ENCODE results near the gene PCIF1.

The PCIF1 gene

DNA sequence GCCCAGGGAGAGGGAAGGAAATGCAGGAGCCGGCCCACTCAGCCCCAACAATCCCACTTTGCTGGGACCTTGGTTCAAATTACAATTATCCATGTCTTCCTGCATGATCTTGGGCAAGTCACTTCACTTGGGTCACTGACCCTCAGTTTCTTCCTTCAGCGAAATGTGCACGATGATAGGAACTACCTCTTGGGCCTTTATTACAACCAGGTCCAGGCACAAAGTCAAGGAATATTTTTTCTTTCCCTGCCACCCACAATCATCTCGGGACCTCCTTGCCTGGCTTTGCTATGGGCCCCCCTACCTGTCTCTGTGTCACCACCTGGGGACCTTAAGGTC, 22.2 kb upstream of the PCIF1 start:
- Histone ChIP-seq H2AK5ac (ENCODE audit: low read depth, low read length) (no peak overlapping the region), H2BK5ac (ENCODE audit: low read length) (no peak overlapping the region), H3K79me1 (ENCODE audit: low read depth, low read length) (no peaks in the 10 kb centered on the region), H2BK120ac (ENCODE audit: low read depth, low read length) (no peak overlapping the region), H3K36me3 (replicated peaks in 1 of 2; ENCODE audit: control insufficient read depth in 2 of 2, insufficient read depth in 2 of 2, low read length in 2 of 2) (peaks cover 18 to 29% of the 10 kb centered on the region in 2 donors), H4K8ac (ENCODE audit: low read depth, low read length) (no peak overlapping the region), H3K4me2 (ENCODE audit: insufficient read depth, low read length, poor library complexity, severe bottlenecking) (peak overlapping the region; percentile 90), H2AFZ (ENCODE audit: low read length) (peak overlapping the region; percentile 92), H2BK12ac (ENCODE audit: low read length) (no peak overlapping the region), H3K9me3 (replicated peaks in 1 of 2; ENCODE audit: control insufficient read depth in 2 of 2, insufficient read depth in 1 of 2, low read depth in 1 of 2, low read length in 2 of 2) (no peaks in the 10 kb centered on the region), H3K4me3 (ENCODE audit: low read length in 2 of 2) (peak overlapping the region; percentile 54 to 68), H3K9ac (ENCODE audit: low read depth, low read length, poor library complexity) (no peak overlapping the region), H3K18ac (ENCODE audit: low read length) (peak overlapping the region; percentile 84), H3K27ac (replicated peaks; ENCODE audit: low read length) (no peak overlapping the region), H4K91ac (ENCODE audit: low read depth, low read length, poor library complexity) (no peak overlapping the region), H3K4ac (ENCODE audit: low read length) (no peak overlapping the region), H3K23ac (ENCODE audit: low read depth, low read length, poor library complexity) (no peak overlapping the region), H2BK15ac (ENCODE audit: low read length) (peak overlapping the region; percentile 20), H3K14ac (ENCODE audit: low read length) (no peak overlapping the region), H3K27me3 (ENCODE audit: control insufficient read depth in 3 of 3, insufficient read depth in 3 of 3, low read depth in 1 of 3, low read length in 3 of 3) (no peaks in the 10 kb centered on the region), H3K4me1 (ENCODE audit: control insufficient read depth in 2 of 2, insufficient read depth in 1 of 2, low read depth in 1 of 2, low read length in 2 of 2) (peaks cover 6 to 12% of the 10 kb centered on the region in 2 donors)
- DNase-seq (ENCODE audit: low spot score): no peak
- no CpG with 5 or more reads among the region's 4 CpGs for WGBS, 2 donors (ENCODE audit: extremely low coverage in 2 of 2, insufficient read length in 2 of 2, insufficient replicate concordance in 1 of 2)

DNA sequence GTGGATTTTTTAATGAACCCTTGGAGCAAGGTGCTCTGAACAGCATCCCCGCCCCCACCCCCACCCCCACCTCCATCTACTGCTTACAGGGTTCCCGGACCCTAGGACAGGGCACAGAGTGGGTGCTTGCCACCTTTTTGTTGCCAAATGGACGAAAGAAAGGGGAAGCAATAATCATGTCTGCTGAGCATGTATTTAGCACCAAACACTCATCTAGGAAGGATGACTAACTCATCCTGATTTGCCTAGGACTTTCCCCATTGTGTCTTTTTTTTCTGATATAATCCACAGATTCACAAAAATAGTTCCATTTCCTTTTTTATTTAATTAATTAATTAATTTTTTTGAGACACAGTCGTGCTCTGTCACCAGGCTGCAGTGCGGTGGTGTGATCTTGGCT, 21.4 kb upstream of the PCIF1 start:
- no peak for DNase-seq (ENCODE audit: low spot score)
- peaks cover 10 to 21% of the 10 kb centered on the region in 2 donors for H3K36me3 ChIP-seq (replicated peaks in 1 of 2; ENCODE audit: control insufficient read depth in 2 of 2, insufficient read depth in 2 of 2, low read length in 2 of 2)
- H2BK12ac ChIP-seq (ENCODE audit: low read length): no peak overlapping the region
- no peak overlapping the region for H2AFZ ChIP-seq (ENCODE audit: low read length)
- H4K8ac ChIP-seq (ENCODE audit: low read depth, low read length): no peak overlapping the region
- no CpG with 5 or more reads among the region's 5 CpGs for WGBS, 2 donors (ENCODE audit: extremely low coverage in 2 of 2, insufficient read length in 2 of 2, insufficient replicate concordance in 1 of 2)
- no peak overlapping the region for H2BK120ac ChIP-seq (ENCODE audit: low read depth, low read length)
- H3K9ac ChIP-seq (ENCODE audit: low read depth, low read length, poor library complexity): no peak overlapping the region
- H3K23ac ChIP-seq (ENCODE audit: low read depth, low read length, poor library complexity): no peak overlapping the region
- no peak overlapping the region for H3K4me2 ChIP-seq (ENCODE audit: insufficient read depth, low read length, poor library complexity, severe bottlenecking)
- peaks cover 6 to 12% of the 10 kb centered on the region in 2 donors for H3K4me1 ChIP-seq (ENCODE audit: control insufficient read depth in 2 of 2, insufficient read depth in 1 of 2, low read depth in 1 of 2, low read length in 2 of 2)
- no peaks in the 10 kb centered on the region for H3K79me1 ChIP-seq (ENCODE audit: low read depth, low read length)
- H3K27ac ChIP-seq (replicated peaks; ENCODE audit: low read length): no peak overlapping the region
- H4K91ac ChIP-seq (ENCODE audit: low read depth, low read length, poor library complexity): no peak overlapping the region
- H3K4me3 ChIP-seq (ENCODE audit: low read length in 2 of 2): no peak overlapping the region
- no peak overlapping the region for H3K18ac ChIP-seq (ENCODE audit: low read length)
- H3K4ac ChIP-seq (ENCODE audit: low read length): no peak overlapping the region
- H3K27me3 ChIP-seq (ENCODE audit: control insufficient read depth in 3 of 3, insufficient read depth in 3 of 3, low read depth in 1 of 3, low read length in 3 of 3): no peaks in the 10 kb centered on the region
- H2BK15ac ChIP-seq (ENCODE audit: low read length): no peak overlapping the region
- H3K14ac ChIP-seq (ENCODE audit: low read length): no peak overlapping the region
- no peaks in the 10 kb centered on the region for H3K9me3 ChIP-seq (replicated peaks in 1 of 2; ENCODE audit: control insufficient read depth in 2 of 2, insufficient read depth in 1 of 2, low read depth in 1 of 2, low read length in 2 of 2)
- no peak overlapping the region for H2AK5ac ChIP-seq (ENCODE audit: low read depth, low read length)
- no peak overlapping the region for H2BK5ac ChIP-seq (ENCODE audit: low read length)

DNA sequence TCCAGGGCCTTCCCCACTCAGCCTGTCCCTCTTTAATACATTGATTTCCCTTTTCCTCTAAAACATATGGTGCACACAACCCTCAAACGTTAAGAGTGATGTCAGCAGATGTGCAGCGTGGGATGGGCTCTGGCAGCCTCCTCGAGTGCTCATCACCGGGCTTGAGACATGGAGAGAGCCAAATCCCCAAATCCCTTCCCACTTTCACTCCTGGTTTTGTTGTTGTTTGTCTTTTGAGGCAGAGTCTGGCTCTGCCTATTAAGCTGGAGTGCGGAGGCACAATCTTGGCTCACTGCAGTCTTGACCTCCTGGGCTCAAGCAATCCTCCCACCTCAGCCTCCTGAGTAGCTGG, 16.7 kb upstream of the PCIF1 start:
- Histone ChIP-seq H3K27me3 (ENCODE audit: control insufficient read depth in 3 of 3, insufficient read depth in 3 of 3, low read depth in 1 of 3, low read length in 3 of 3) (peaks cover 0 to 3% (median 0%) of the 10 kb centered on the region in 3 experiments), H3K36me3 (replicated peaks in 1 of 2; ENCODE audit: control insufficient read depth in 2 of 2, insufficient read depth in 2 of 2, low read length in 2 of 2) (no peaks in the 10 kb centered on the region), H2BK12ac (ENCODE audit: low read length) (no peak overlapping the region), H4K91ac (ENCODE audit: low read depth, low read length, poor library complexity) (no peak overlapping the region), H2AFZ (ENCODE audit: low read length) (peak overlapping the region; percentile 75), H2BK15ac (ENCODE audit: low read length) (no peak overlapping the region), H2BK5ac (ENCODE audit: low read length) (no peak overlapping the region), H3K4me3 (ENCODE audit: low read length in 2 of 2) (no peak overlapping the region), H3K4me1 (ENCODE audit: control insufficient read depth in 2 of 2, insufficient read depth in 1 of 2, low read depth in 1 of 2, low read length in 2 of 2) (peaks cover 0 to 8% of the 10 kb centered on the region in 2 donors), H3K23ac (ENCODE audit: low read depth, low read length, poor library complexity) (no peak overlapping the region), H4K8ac (ENCODE audit: low read depth, low read length) (no peak overlapping the region), H3K4ac (ENCODE audit: low read length) (no peak overlapping the region), H3K9ac (ENCODE audit: low read depth, low read length, poor library complexity) (no peak overlapping the region), H3K14ac (ENCODE audit: low read length) (no peak overlapping the region), H3K79me1 (ENCODE audit: low read depth, low read length) (no peaks in the 10 kb centered on the region), H2AK5ac (ENCODE audit: low read depth, low read length) (no peak overlapping the region), H3K27ac (replicated peaks; ENCODE audit: low read length) (no peak overlapping the region), H3K9me3 (replicated peaks in 1 of 2; ENCODE audit: control insufficient read depth in 2 of 2, insufficient read depth in 1 of 2, low read depth in 1 of 2, low read length in 2 of 2) (no peaks in the 10 kb centered on the region), H2BK120ac (ENCODE audit: low read depth, low read length) (no peak overlapping the region), H3K4me2 (ENCODE audit: insufficient read depth, low read length, poor library complexity, severe bottlenecking) (no peak overlapping the region), H3K18ac (ENCODE audit: low read length) (no peak overlapping the region)
- no peak for DNase-seq (ENCODE audit: low spot score)
- WGBS, 2 donors (ENCODE audit: extremely low coverage in 2 of 2, insufficient read length in 2 of 2, insufficient replicate concordance in 1 of 2): no CpG with 5 or more reads among the region's 5 CpGs

DNA sequence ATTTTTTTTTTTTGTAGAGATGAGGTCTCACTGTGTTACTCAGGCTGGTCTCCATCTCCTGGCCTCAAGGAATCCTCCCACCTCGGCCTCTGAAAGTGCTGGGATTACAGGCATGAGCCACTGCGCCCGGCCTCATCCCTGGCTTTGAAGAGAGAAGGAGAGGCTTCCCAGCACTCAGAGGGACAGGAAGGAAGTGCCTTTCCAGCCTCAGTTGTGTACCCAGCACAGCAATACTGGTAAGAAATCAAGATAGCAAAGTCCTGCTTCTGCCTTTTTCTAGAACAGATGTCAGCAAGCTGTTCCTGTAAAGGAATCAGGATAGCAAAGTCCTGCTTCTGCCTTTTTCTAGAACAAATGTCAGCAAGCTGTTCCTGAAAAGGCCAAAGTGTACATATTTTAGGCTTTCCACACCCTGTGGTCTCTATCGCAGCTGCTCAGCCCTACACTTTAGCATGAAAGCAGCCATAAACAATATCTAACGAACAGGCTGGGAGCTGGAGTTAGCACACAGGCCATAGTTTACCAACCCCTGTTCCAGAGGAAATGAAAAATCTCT, 16.2 kb upstream of the PCIF1 start:
- Histone ChIP-seq H3K14ac (ENCODE audit: low read length) (no peak overlapping the region), H3K36me3 (replicated peaks in 1 of 2; ENCODE audit: control insufficient read depth in 2 of 2, insufficient read depth in 2 of 2, low read length in 2 of 2) (no peaks in the 10 kb centered on the region), H3K4me1 (ENCODE audit: control insufficient read depth in 2 of 2, insufficient read depth in 1 of 2, low read depth in 1 of 2, low read length in 2 of 2) (peaks cover 0 to 8% of the 10 kb centered on the region in 2 donors), H3K27ac (replicated peaks; ENCODE audit: low read length) (no peak overlapping the region), H3K27me3 (ENCODE audit: control insufficient read depth in 3 of 3, insufficient read depth in 3 of 3, low read depth in 1 of 3, low read length in 3 of 3) (peaks cover 0 to 3% (median 0%) of the 10 kb centered on the region in 3 experiments), H4K91ac (ENCODE audit: low read depth, low read length, poor library complexity) (no peak overlapping the region), H2AK5ac (ENCODE audit: low read depth, low read length) (no peak overlapping the region), H3K79me1 (ENCODE audit: low read depth, low read length) (no peaks in the 10 kb centered on the region), H3K4me2 (ENCODE audit: insufficient read depth, low read length, poor library complexity, severe bottlenecking) (no peak overlapping the region), H3K9ac (ENCODE audit: low read depth, low read length, poor library complexity) (no peak overlapping the region), H3K9me3 (replicated peaks in 1 of 2; ENCODE audit: control insufficient read depth in 2 of 2, insufficient read depth in 1 of 2, low read depth in 1 of 2, low read length in 2 of 2) (no peaks in the 10 kb centered on the region), H3K4me3 (ENCODE audit: low read length in 2 of 2) (no peak overlapping the region), H2BK12ac (ENCODE audit: low read length) (no peak overlapping the region), H2AFZ (ENCODE audit: low read length) (peak overlapping the region; percentile 75), H2BK5ac (ENCODE audit: low read length) (no peak overlapping the region), H3K23ac (ENCODE audit: low read depth, low read length, poor library complexity) (no peak overlapping the region), H3K4ac (ENCODE audit: low read length) (no peak overlapping the region), H4K8ac (ENCODE audit: low read depth, low read length) (no peak overlapping the region), H2BK120ac (ENCODE audit: low read depth, low read length) (no peak overlapping the region), H3K18ac (ENCODE audit: low read length) (no peak overlapping the region), H2BK15ac (ENCODE audit: low read length) (no peak overlapping the region)
- no peak for DNase-seq (ENCODE audit: low spot score)
- WGBS, 2 donors (ENCODE audit: extremely low coverage in 2 of 2, insufficient read length in 2 of 2, insufficient replicate concordance in 1 of 2): no CpG with 5 or more reads among the region's 5 CpGs

Measured in neuronal stem cell (in vitro differentiated cells).